HepG2 (cell line): ENCODE data around the gene CRB1. TPM values are rescaled to one million over a fixed set of nuclear protein-coding genes. Genes with fewer than 3 reads are reported as not detected.

Experiments used
- ATAC-seq: fragments of 200-7000 bp; cut with Tn5 transposase; 3 replicates; pipeline ENCODE4 v1.9.1; 2020; ENCODE audit warnings: mild to moderate bottlenecking, moderate library complexity
- BruUV-seq: library from RNA; stranded (reverse); fragments of 400-500 nt; replicated peaks from 2 replicates; lab custom pipeline; 2021; lab: Mats Ljungman, UMichigan
- CTCF ChIA-PET: fragments of 300-600 bp; formaldehyde crosslinking; extraction: SDS; loops from one replicate; lab custom pipeline; 2021; ENCODE audit warnings: low total read pairs, inconsistent platforms, low intra/inter-chr PET ratio; lab: Yijun Ruan, JAX
- POLR2A ChIA-PET: fragments of 350-600 bp; sonication (Branson Sonifier 250); formaldehyde crosslinking; loops from one replicate; lab custom pipeline; 2020; ENCODE audit warnings: antibody characterized with exemption, inconsistent platforms; lab: Yijun Ruan, JAX
- DNase-seq: peaks from one replicate; pipeline ENCODE4 v3.0.0-alpha.2; 2015; ENCODE audit warnings: low spot score
- FAIRE-seq: peaks from 3 replicates; lab custom pipeline; 2011; peaks lifted over from hg19 to GRCh38; lab: Jason Lieb, UNC
- H2AFZ ChIP-seq: one replicate; pipeline ENCODE4 v1.6.1; 2011; ENCODE audit warnings: low read length, inconsistent platforms
- H3K27ac ChIP-seq: fragments of 300-600 bp; 3 replicates; pipeline ENCODE4 v1.8.0; 2011; ENCODE audit warnings: mixed run types, mild to moderate bottlenecking, mixed read lengths, low read length, inconsistent platforms; ENCODE audit not compliant: insufficient read depth; ENCODE audit errors: extremely low read length
- H3K27me3 ChIP-seq, 2 experiments: fragments of 200-600 bp in 1 of 2; 2 replicates in 1 of 2; 3 replicates in 1 of 2; pipeline versions ENCODE4 v1.6.0 to v1.8.0; 2011; ENCODE audit warnings: low read length in 2 of 2, mild to moderate bottlenecking in 2 of 2, moderate library complexity in 2 of 2, inconsistent platforms in 1 of 2; ENCODE audit not compliant: insufficient read depth in 2 of 2, control insufficient read depth in 1 of 2
- H3K36me3 ChIP-seq, 2 experiments: fragments of 200-600 bp in 1 of 2; replicated peaks in 1 of 2; 2 replicates in 1 of 2; 3 replicates in 1 of 2; pipeline versions ENCODE4 v1.5.1 to v1.8.0; 2011; ENCODE audit warnings: low read length in 2 of 2, inconsistent platforms in 1 of 2; ENCODE audit not compliant: insufficient read depth in 2 of 2, control insufficient read depth in 1 of 2
- H3K4me1 ChIP-seq: 2 replicates; pipeline ENCODE4 v1.5.1; 2012; ENCODE audit warnings: low read length, inconsistent platforms; ENCODE audit not compliant: insufficient read depth
- H3K4me2 ChIP-seq: 2 replicates; pipeline ENCODE4 v1.6.0; 2011; ENCODE audit warnings: low read depth, low read length, inconsistent platforms
- H3K4me3 ChIP-seq, 3 experiments: fragments of 200-600 bp in 1 of 3; sonication (generic), shearing (Covaris generic) in 1 of 3; replicated peaks in 1 of 3; 2 replicates each; pipeline ENCODE4 v1.5.1; 2011 to 2016; ENCODE audit warnings: low read length in 3 of 3, inconsistent platforms in 2 of 3, low read depth in 2 of 3, mild to moderate bottlenecking in 2 of 3, control low read depth in 1 of 3, mixed read lengths in 1 of 3; ENCODE audit not compliant: insufficient read depth in 1 of 3
- H3K79me2 ChIP-seq: one replicate; pipeline ENCODE4 v1.6.1; 2011; ENCODE audit warnings: low read length, inconsistent platforms; ENCODE audit not compliant: insufficient read depth
- H3K9ac ChIP-seq: 2 replicates; pipeline ENCODE4 v1.6.0; 2011; ENCODE audit warnings: mild to moderate bottlenecking, low read depth, low read length, inconsistent platforms; ENCODE audit not compliant: insufficient read depth
- H3K9me3 ChIP-seq: 2 replicates; pipeline ENCODE4 v1.5.1; 2012; ENCODE audit warnings: mild to moderate bottlenecking, low read length
- H4K20me1 ChIP-seq: 2 replicates; pipeline ENCODE4 v1.6.0; 2011; ENCODE audit warnings: inconsistent platforms, mild to moderate bottlenecking, low read length, moderate library complexity; ENCODE audit not compliant: insufficient read depth
- ARID5B ChIP-seq: IDR thresholded peaks from 2 replicates; pipeline ENCODE4 v1.4.0; 2020; ENCODE audit warnings: mild to moderate bottlenecking, missing genetic modification reagents
- BRD4 ChIP-seq: sonication (generic); formaldehyde crosslinking; IDR thresholded peaks from 2 replicates; pipeline ENCODE4 v1.4.0; 2020; ENCODE audit warnings: missing genetic modification reagents
- CBX2 ChIP-seq, 2 experiments: fragments of 200-600 bp in 1 of 2; sonication (generic); formaldehyde crosslinking in 1 of 2; IDR thresholded peaks; 2 replicates each; pipeline versions ENCODE4 v1.7.0 to v1.8.1; 2018 to 2022; ENCODE audit warnings: low read depth in 2 of 2, low read length in 1 of 2, mild to moderate bottlenecking in 1 of 2, missing genetic modification reagents in 1 of 2
- EED ChIP-seq: sonication (generic); formaldehyde crosslinking; IDR thresholded peaks from 2 replicates; pipeline ENCODE4 v1.5.0; 2020; ENCODE audit warnings: mild to moderate bottlenecking, missing genetic modification reagents
- JARID2 ChIP-seq: sonication (generic); formaldehyde crosslinking; IDR thresholded peaks from 2 replicates; pipeline ENCODE4 v1.8.1; 2023; ENCODE audit warnings: missing genetic modification reagents, inconsistent platforms; ENCODE audit not compliant: insufficient replicate concordance
- POLR2AphosphoS5 ChIP-seq: IDR thresholded peaks from 2 replicates; pipeline ENCODE4 v1.6.1; 2012; ENCODE audit warnings: low read depth, low read length
- SCMH1 ChIP-seq: sonication (generic); formaldehyde crosslinking; IDR thresholded peaks from 2 replicates; pipeline ENCODE4 v1.9.0; 2021; ENCODE audit warnings: missing genetic modification reagents, mild to moderate bottlenecking, borderline replicate concordance
- SSRP1 ChIP-seq: IDR thresholded peaks from 2 replicates; pipeline ENCODE4 v1.6.1; 2016; ENCODE audit warnings: control low read depth
- ZMAT5 ChIP-seq: sonication (generic); formaldehyde crosslinking; IDR thresholded peaks from 2 replicates; pipeline ENCODE4 v1.5.0; 2020; ENCODE audit warnings: mild to moderate bottlenecking, low read depth, missing genetic modification reagents, borderline replicate concordance
- ZNF530 ChIP-seq: sonication (generic); formaldehyde crosslinking; IDR thresholded peaks from 2 replicates; pipeline ENCODE4 v1.5.0; 2020; ENCODE audit warnings: low read depth, mild to moderate bottlenecking, missing genetic modification reagents
- ZNF691 ChIP-seq: sonication (generic); formaldehyde crosslinking; IDR thresholded peaks from 2 replicates; pipeline ENCODE4 v1.4.0; 2020; ENCODE audit warnings: missing genetic modification reagents, low read depth, mild to moderate bottlenecking, borderline replicate concordance
- WGBS: methylation state at CpG from one replicate; pipeline ENCODE4 v1.1.6; 2017; ENCODE audit warnings: low lambda C conversion rate; 5-methylcytosine and 5-hydroxymethylcytosine counted together
- in situ Hi-C: cut with HindIII; loops from 2 replicates; pipeline ENCODE4 v1.10.0; 2017; ENCODE audit warnings: low pct_unique_long_range_greater_than_20kb; ENCODE audit not compliant: extremely low pct_ligation_motif_present
- intact Hi-C: fragments of 100-400 bp; cut with micrococcal nuclease; formaldehyde crosslinking; loops from one replicate; pipeline ENCODE4 v1.10.0; 2022; ENCODE audit not compliant: unreplicated experiment
- polyA plus RNA-seq, 8 experiments: library from polyadenylated mRNA; depleted of rRNA in 3 of 8; stranded (reverse) in 7 of 8; unstranded in 1 of 8; fragments of >200 nt; fragmentation: Illumina TruSeq in 4 of 8; extraction: Trizol in 4 of 8; gene quantifications; 2 replicates each; pipeline versions ENCODE4 v1.2.1 to v1.2.3, GENCODE V29; 2011 to 2016; ENCODE audit warnings: low read depth in 4 of 8, missing spikeins in 1 of 8, mixed read lengths in 1 of 8; ENCODE audit not compliant: insufficient read depth in 1 of 8
- total RNA-seq, 5 experiments: library from RNA; depleted of rRNA; stranded (reverse); fragments of >200 nt; fragmentation: Illumina TruSeq; extraction: Trizol; gene quantifications; 2 replicates each; pipeline ENCODE4 v1.2.3, GENCODE V29; 2016; ENCODE audit warnings: low read depth in 1 of 5

The CRB1 gene
- total and polyA plus RNA-seq, 2 of the 13 experiments (the other 11 are each of a cell fraction or from before 2014, with no cell fraction given), result 0.01 TPM; not detected in 1

GRCh38 chr1:197306381-197307062 lies 38.5 kb downstream of the CRB1 start:
- H3K27me3 ChIP-seq, result no peaks in the 10 kb centered on the region
- ChIA-PET CTCF (no interaction called here), POLR2A (no interaction called here)
- WGBS, result 4% methylated on average over 2 of the region's 2 CpGs
- no peaks in the 10 kb centered on the region for H3K9me3 ChIP-seq
- no peak overlapping the region for H3K4me2 ChIP-seq
- no peaks in the 10 kb centered on the region for H3K36me3 ChIP-seq
- no peaks in the 10 kb centered on the region for H3K4me1 ChIP-seq
- intact Hi-C loops (no loop called here), in situ Hi-C loops (no loop called here)
- no peak overlapping the region for H3K9ac ChIP-seq
- H3K4me3 ChIP-seq, result no peak overlapping the region
- no peak for TF ChIP-seq ZMAT5 (CRISPR knock-in tag)
- TF ChIP-seq ARID5B (CRISPR knock-in tag), result no peak
- FAIRE-seq, result no peak
- H3K27ac ChIP-seq, result no peak overlapping the region
- H4K20me1 ChIP-seq, result no peaks in the 10 kb centered on the region
- no TSS peak for BruUV-seq
- no peak for DNase-seq
- H2AFZ ChIP-seq, result no peak overlapping the region
- no peaks in the 10 kb centered on the region for H3K79me2 ChIP-seq
- no peak for ATAC-seq

DNA sequence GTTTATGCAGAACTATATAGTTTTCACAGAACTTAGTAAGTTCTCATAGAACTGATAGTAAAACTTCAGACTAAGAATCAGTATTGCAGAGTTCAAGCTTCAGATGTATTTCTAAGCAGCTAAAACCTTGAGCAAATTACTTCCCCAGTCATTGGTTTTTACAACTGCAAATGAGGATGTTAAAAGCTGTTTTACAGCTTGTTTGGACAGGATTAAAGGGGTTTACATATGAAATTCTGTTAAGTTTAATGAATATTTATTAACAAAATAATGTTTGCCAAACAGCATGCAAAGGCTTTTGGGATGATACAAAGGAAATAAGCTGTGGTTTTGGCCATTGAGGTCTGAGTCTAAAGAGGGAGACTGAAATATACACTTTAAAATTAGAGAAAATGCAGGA lies 39.1 kb downstream of the CRB1 start:
- H3K9ac ChIP-seq, result no peak overlapping the region
- H3K27ac ChIP-seq, result no peak overlapping the region
- H3K36me3 ChIP-seq, result no peaks in the 10 kb centered on the region
- H3K4me2 ChIP-seq, result no peak overlapping the region
- intact Hi-C loops, result no loop called here
- ATAC-seq (no peak), FAIRE-seq (no peak), DNase-seq (no peak)
- no peaks in the 10 kb centered on the region for H3K9me3 ChIP-seq
- no peaks in the 10 kb centered on the region for H3K4me1 ChIP-seq
- no peak overlapping the region for H2AFZ ChIP-seq
- H3K79me2 ChIP-seq, result no peaks in the 10 kb centered on the region
- BruUV-seq, result no TSS peak
- H3K4me3 ChIP-seq, result no peak overlapping the region
- H4K20me1 ChIP-seq, result no peaks in the 10 kb centered on the region
- ChIA-PET POLR2A (no interaction called here), CTCF (no interaction called here)
- in situ Hi-C loops, result no loop called here
- no peaks in the 10 kb centered on the region for H3K27me3 ChIP-seq
- no peak for TF ChIP-seq CBX2 (IDR thresholded peaks at IDR 0.05; ENCODE audit: low read depth, low read length)
- TF ChIP-seq CBX2 (CRISPR knock-in tag; IDR thresholded peaks at IDR 0.05; ENCODE audit: low read depth), result no peak
- TF ChIP-seq BRD4 (CRISPR knock-in tag), result no peak
- TF ChIP-seq ZNF530 (CRISPR knock-in tag), result no peak
- no peak for TF ChIP-seq SCMH1 (CRISPR knock-in tag)
- TF ChIP-seq POLR2AphosphoS5, result no peak
- TF ChIP-seq JARID2 (CRISPR knock-in tag), result no peak
- no peak for TF ChIP-seq SSRP1 (CRISPR knock-in tag)
- no peak for TF ChIP-seq EED
- TF ChIP-seq ZNF691 (CRISPR knock-in tag), result no peak
